Cardiac fibroblast (primary cell): ENCODE results near the gene TTC23.

Source experiments
- DNase-seq, 2 donors: peaks; one replicate each; pipeline versions ENCODE4 v3.0.0 to v3.0.0-alpha.2; 2010; ENCODE audit warnings: low read depth in 2 of 2
- H3K4me3 ChIP-seq, 2 donors: replicated peaks in 1 of 2; 1 replicate in 1 of 2; 2 replicates in 1 of 2; pipeline ENCODE4 v1.5.1; 2011; ENCODE audit warnings: low read depth in 2 of 2, low read length in 2 of 2, mild to moderate bottlenecking in 2 of 2, moderate library complexity in 1 of 2
- CTCF ChIP-seq: IDR thresholded peaks from one replicate; pipeline ENCODE4 v1.5.1; 2011; ENCODE audit warnings: low read depth, mild to moderate bottlenecking, low read length, inconsistent platforms

TTC23 gene

GRCh38 chr15:99282121-99282520 is 32.7 kb upstream of the TTC23 start:
- H3K4me3 ChIP-seq, result no peak overlapping the region
- no peak for DNase-seq
- no peak for TF ChIP-seq CTCF

- no peak overlapping the region for H3K4me3 ChIP-seq
- TF ChIP-seq CTCF, result no peak
- peak in 1 of 2 donors; percentile 26 for DNase-seq
These were observed 30.4 kb upstream of the TTC23 start for GRCh38 chr15:99279827-99280226.

DNA sequence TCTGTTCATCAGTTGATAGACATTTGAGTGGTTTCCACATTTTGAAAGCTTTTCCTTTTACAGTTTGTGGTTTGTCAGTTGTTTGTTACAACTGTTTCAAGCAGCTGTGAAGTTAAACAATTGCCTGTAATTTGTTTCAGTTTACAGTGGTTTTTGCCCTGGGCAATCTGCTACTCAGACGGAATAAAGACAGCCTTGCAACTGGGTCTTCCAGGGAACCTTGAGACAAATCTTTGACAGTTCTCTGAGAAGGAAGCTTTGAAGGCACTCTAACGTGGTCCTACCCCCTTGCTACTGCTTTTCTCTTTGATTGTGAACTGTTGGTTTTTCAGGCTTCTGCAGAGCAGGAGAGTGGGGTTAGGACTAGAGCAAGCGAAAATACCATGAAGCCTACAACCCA is 29.9 kb upstream of the TTC23 start:
- DNase-seq, result no peak
- no peak for TF ChIP-seq CTCF
- H3K4me3 ChIP-seq, result no peak overlapping the region

DNA sequence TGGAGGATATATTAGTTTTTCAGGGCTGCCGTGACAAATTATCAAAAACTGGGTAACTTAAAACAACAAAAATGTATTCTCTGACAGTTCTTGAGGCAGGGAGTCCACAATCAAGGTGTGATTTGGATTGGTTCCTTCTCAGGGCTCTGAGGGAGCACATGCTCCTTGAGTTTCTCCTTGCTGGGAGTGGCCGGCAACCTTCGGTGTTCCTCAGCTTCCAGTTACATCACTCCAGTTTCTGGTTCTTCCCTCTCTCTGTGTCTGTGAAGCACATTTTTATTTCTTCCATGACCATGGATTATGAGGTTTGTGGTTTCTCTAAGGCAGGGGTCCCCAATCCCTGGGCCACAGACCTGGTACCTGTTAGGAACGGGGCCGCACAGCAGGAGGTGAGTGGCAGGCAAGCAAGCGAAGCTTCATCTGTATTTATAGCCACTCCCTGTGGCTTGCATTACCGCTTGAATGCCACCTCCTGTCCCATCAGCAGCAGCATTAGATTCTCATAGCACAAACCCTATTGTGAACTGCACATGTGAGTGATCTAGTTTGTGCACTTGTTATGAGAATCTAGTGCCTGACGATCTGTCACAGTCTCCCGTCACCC is 26.2 kb upstream of the TTC23 start:
- no peak for TF ChIP-seq CTCF
- no peak overlapping the region for H3K4me3 ChIP-seq
- no peak for DNase-seq

GRCh38 chr15:99275061-99275460 is 25.7 kb upstream of the TTC23 start:
- TF ChIP-seq CTCF, result no peak
- no peak for DNase-seq
- H3K4me3 ChIP-seq, result no peak overlapping the region

GRCh38 chr15:99273801-99274200 is 24.4 kb upstream of the TTC23 start:
- TF ChIP-seq CTCF, result no peak
- no peak overlapping the region for H3K4me3 ChIP-seq
- DNase-seq, result no peak

DNA sequence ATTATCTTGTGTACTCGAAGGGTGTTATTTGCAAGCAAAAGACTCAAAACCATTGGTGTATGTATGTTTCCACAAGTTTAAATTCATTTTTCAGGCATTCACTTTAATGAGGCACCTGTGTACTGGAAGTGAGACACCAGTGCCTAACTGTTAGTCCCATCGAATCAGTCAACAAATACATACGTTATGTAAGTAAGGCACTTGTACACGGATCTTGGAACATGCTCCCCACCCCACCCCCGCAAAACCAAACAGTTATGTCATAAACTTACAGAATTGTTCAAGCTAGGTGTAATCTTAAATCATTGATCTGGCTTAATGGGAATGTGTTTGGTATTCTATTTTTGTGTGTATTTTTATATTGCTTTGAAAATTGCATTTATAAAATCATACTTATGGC is 19.1 kb upstream of the TTC23 start:
- no peak for TF ChIP-seq CTCF
- no peak for DNase-seq
- H3K4me3 ChIP-seq, result no peak overlapping the region
